Measurements from ENCODE around the gene CHST11. TPM values are rescaled to one million over a fixed set of nuclear protein-coding genes. Genes with fewer than 3 reads are reported as not detected.

CHST11 gene
- total RNA-seq, 1 donor from 2014 or later: 11.4 TPM

- no peaks in the 10 kb centered on the region for H3K9me3 Mint-ChIP-seq (ENCODE audit: low read depth)
- no peaks in the 10 kb centered on the region for H3K27me3 Mint-ChIP-seq
- DNase-seq (ENCODE audit: low spot score, unreplicated experiment): no peak
- no peak for TF ChIP-seq CTCF (IDR thresholded peaks at IDR 0.05; ENCODE audit: unreplicated experiment)
- H3K36me3 Mint-ChIP-seq (ENCODE audit: insufficient read depth): no peaks in the 10 kb centered on the region
- H3K4me3 Mint-ChIP-seq (ENCODE audit: low read depth): no peak overlapping the region
- no peaks in the 10 kb centered on the region for H3K4me1 Mint-ChIP-seq (ENCODE audit: low read depth)
- H3K27ac Mint-ChIP-seq: no peak overlapping the region
These were observed 170.7 kb downstream of the CHST11 start for GRCh38 chr12:104627231-104627989.

GRCh38 chr12:104627990-104628830 lies 171.5 kb downstream of the CHST11 start:
- Mint-ChIP-seq H3K27ac (no peak overlapping the region), H3K4me3 (ENCODE audit: low read depth) (no peak overlapping the region), H3K36me3 (ENCODE audit: insufficient read depth) (no peaks in the 10 kb centered on the region), H3K9me3 (ENCODE audit: low read depth) (no peaks in the 10 kb centered on the region), H3K27me3 (no peaks in the 10 kb centered on the region), H3K4me1 (ENCODE audit: low read depth) (no peaks in the 10 kb centered on the region)
- TF ChIP-seq CTCF (IDR thresholded peaks at IDR 0.05; ENCODE audit: unreplicated experiment): no peak
- no peak for DNase-seq (ENCODE audit: low spot score, unreplicated experiment)

GRCh38 chr12:104628831-104629135 lies 172.0 kb downstream of the CHST11 start:
- H3K4me3 Mint-ChIP-seq (ENCODE audit: low read depth): no peak overlapping the region
- DNase-seq (ENCODE audit: low spot score, unreplicated experiment): no peak
- TF ChIP-seq CTCF (IDR thresholded peaks at IDR 0.05; ENCODE audit: unreplicated experiment): no peak
- no peaks in the 10 kb centered on the region for H3K27me3 Mint-ChIP-seq
- no peak overlapping the region for H3K27ac Mint-ChIP-seq
- H3K4me1 Mint-ChIP-seq (ENCODE audit: low read depth): no peaks in the 10 kb centered on the region
- H3K9me3 Mint-ChIP-seq (ENCODE audit: low read depth): no peaks in the 10 kb centered on the region
- H3K36me3 Mint-ChIP-seq (ENCODE audit: insufficient read depth): no peaks in the 10 kb centered on the region

GRCh38 chr12:104630230-104630670 lies 173.5 kb downstream of the CHST11 start:
- Mint-ChIP-seq H3K36me3 (ENCODE audit: insufficient read depth) (no peaks in the 10 kb centered on the region), H3K27ac (no peak overlapping the region), H3K9me3 (ENCODE audit: low read depth) (no peaks in the 10 kb centered on the region), H3K4me1 (ENCODE audit: low read depth) (no peaks in the 10 kb centered on the region), H3K27me3 (no peaks in the 10 kb centered on the region), H3K4me3 (ENCODE audit: low read depth) (no peak overlapping the region)
- no peak for DNase-seq (ENCODE audit: low spot score, unreplicated experiment)
- TF ChIP-seq CTCF (IDR thresholded peaks at IDR 0.05; ENCODE audit: unreplicated experiment): no peak

- Mint-ChIP-seq H3K9me3 (ENCODE audit: low read depth) (no peaks in the 10 kb centered on the region), H3K27me3 (no peaks in the 10 kb centered on the region), H3K36me3 (ENCODE audit: insufficient read depth) (no peaks in the 10 kb centered on the region), H3K27ac (no peak overlapping the region), H3K4me1 (ENCODE audit: low read depth) (no peaks in the 10 kb centered on the region), H3K4me3 (ENCODE audit: low read depth) (no peak overlapping the region)
- no peak for DNase-seq (ENCODE audit: low spot score, unreplicated experiment)
- no peak for TF ChIP-seq CTCF (IDR thresholded peaks at IDR 0.05; ENCODE audit: unreplicated experiment)
These were observed 175.1 kb downstream of the CHST11 start for GRCh38 chr12:104631867-104632266.
